H9 (cell line): ENCODE data around the gene TBCEL. TPM values are rescaled to one million over a fixed set of nuclear protein-coding genes. Genes with fewer than 3 reads are reported as not detected.

Source experiments
- DNase-seq: peaks from one replicate; pipeline ENCODE4 v3.0.0-alpha.2; 2017
- H2AFZ ChIP-seq: one replicate; pipeline ENCODE4 v1.6.1; 2013; ENCODE audit warnings: mild to moderate bottlenecking, low read length, control low read depth, moderate library complexity
- H2AK5ac ChIP-seq: 2 replicates; pipeline ENCODE4 v1.6.1; 2013; ENCODE audit warnings: low read length, control low read depth, mixed read lengths; ENCODE audit not compliant: insufficient read length
- H2BK120ac ChIP-seq: one replicate; pipeline ENCODE4 v1.6.1; 2013; ENCODE audit warnings: low read depth, mild to moderate bottlenecking, low read length, control low read depth, inconsistent platforms; ENCODE audit not compliant: poor library complexity, severe bottlenecking
- H2BK12ac ChIP-seq: 2 replicates; pipeline ENCODE4 v1.6.1; 2013; ENCODE audit warnings: low read length, control low read depth, mixed read lengths, low read depth; ENCODE audit not compliant: insufficient read length
- H2BK15ac ChIP-seq: 2 replicates; pipeline ENCODE4 v1.6.1; 2013; ENCODE audit warnings: low read depth, low read length, control low read depth
- H2BK20ac ChIP-seq: one replicate; pipeline ENCODE4 v1.6.1; 2013; ENCODE audit warnings: low read depth, mild to moderate bottlenecking, low read length, control low read depth, inconsistent platforms; ENCODE audit not compliant: poor library complexity, severe bottlenecking
- H2BK5ac ChIP-seq: 2 replicates; pipeline ENCODE4 v1.6.1; 2013; ENCODE audit warnings: low read length, control low read depth, mixed read lengths; ENCODE audit not compliant: insufficient read length
- H3K14ac ChIP-seq: 2 replicates; pipeline ENCODE4 v1.6.1; 2013; ENCODE audit warnings: low read length, control low read depth; ENCODE audit not compliant: insufficient read depth
- H3K18ac ChIP-seq: 2 replicates; pipeline ENCODE4 v1.6.1; 2013; ENCODE audit warnings: low read depth, mild to moderate bottlenecking, mixed read lengths, low read length, control low read depth; ENCODE audit not compliant: insufficient read length
- H3K23ac ChIP-seq: 2 replicates; pipeline ENCODE4 v1.6.1; 2013; ENCODE audit warnings: low read length, control low read depth, mixed read lengths, low read depth; ENCODE audit not compliant: insufficient read length
- H3K23me2 ChIP-seq: 2 replicates; pipeline ENCODE4 v1.6.1; 2013; ENCODE audit warnings: low read depth, mild to moderate bottlenecking, mixed read lengths, low read length, control low read depth; ENCODE audit not compliant: insufficient read length, poor library complexity, severe bottlenecking
- H3K27ac ChIP-seq: 2 replicates; pipeline ENCODE4 v1.5.1; 2013; ENCODE audit warnings: low read length, control low read depth, mixed read lengths, low read depth; ENCODE audit not compliant: insufficient read length
- H3K27me3 ChIP-seq: 2 replicates; pipeline ENCODE4 v1.6.1; 2013; ENCODE audit warnings: low read length, control low read depth, inconsistent platforms; ENCODE audit not compliant: insufficient read depth
- H3K4ac ChIP-seq: 2 replicates; pipeline ENCODE4 v1.6.1; 2013; ENCODE audit warnings: low read depth, mild to moderate bottlenecking, control low read depth, inconsistent platforms, low read length, moderate library complexity
- H3K4me1 ChIP-seq: 2 replicates; pipeline ENCODE4 v1.6.1; 2013; ENCODE audit warnings: low read length, control low read depth, inconsistent platforms; ENCODE audit not compliant: insufficient read depth
- H3K4me2 ChIP-seq: 2 replicates; pipeline ENCODE4 v1.6.1; 2013; ENCODE audit warnings: low read length, control low read depth, mixed read lengths; ENCODE audit not compliant: insufficient read length, insufficient read depth
- H3K56ac ChIP-seq: 2 replicates; pipeline ENCODE4 v1.6.1; 2013; ENCODE audit warnings: low read depth, mild to moderate bottlenecking, mixed read lengths, low read length, control low read depth; ENCODE audit not compliant: insufficient read length
- H3K79me1 ChIP-seq: 2 replicates; pipeline ENCODE4 v1.6.1; 2013; ENCODE audit warnings: low read depth, mild to moderate bottlenecking, moderate library complexity, low read length, control low read depth, inconsistent platforms; ENCODE audit not compliant: insufficient read depth, poor library complexity, severe bottlenecking
- H3K79me2 ChIP-seq: 2 replicates; pipeline ENCODE4 v1.6.1; 2013; ENCODE audit warnings: low read length, control low read depth, inconsistent platforms; ENCODE audit not compliant: insufficient read depth
- H3K9ac ChIP-seq: 2 replicates; pipeline ENCODE4 v1.6.1; 2013; ENCODE audit warnings: low read length, control low read depth, mixed read lengths; ENCODE audit not compliant: insufficient read length; ENCODE audit errors: extremely low read depth
- H3K9me3 ChIP-seq: one replicate; pipeline ENCODE4 v1.6.1; 2013; ENCODE audit warnings: low read depth, low read length, inconsistent platforms; ENCODE audit not compliant: control insufficient read depth
- H3T11ph ChIP-seq: one replicate; pipeline ENCODE4 v1.6.1; 2013; ENCODE audit warnings: mild to moderate bottlenecking, low read length, control low read depth, inconsistent platforms
- H4K20me1 ChIP-seq: one replicate; pipeline ENCODE4 v1.6.1; 2013; ENCODE audit not compliant: control insufficient read depth, insufficient read length, insufficient read depth
- H4K5ac ChIP-seq: 2 replicates; pipeline ENCODE4 v1.6.1; 2013; ENCODE audit warnings: low read depth, mild to moderate bottlenecking, mixed read lengths, low read length, control low read depth; ENCODE audit not compliant: insufficient read length
- H4K8ac ChIP-seq: replicated peaks from 2 replicates; pipeline ENCODE4 v1.6.1; 2013; ENCODE audit warnings: low read length, control low read depth, mixed read lengths, low read depth; ENCODE audit not compliant: insufficient read length
- H4K91ac ChIP-seq: 2 replicates; pipeline ENCODE4 v1.6.1; 2013; ENCODE audit warnings: low read depth, mild to moderate bottlenecking, moderate library complexity, mixed read lengths, low read length, control low read depth; ENCODE audit not compliant: insufficient read length
- H3K27ac Mint-ChIP-seq, 3 experiments: 2 replicates in 2 of 3; 3 replicates in 1 of 3; pipeline ENCODE4 v1.8.0; 2020 to 2021; ENCODE audit warnings: mixed read lengths in 3 of 3, mild to moderate bottlenecking in 1 of 3, moderate library complexity in 1 of 3
- H3K27me3 Mint-ChIP-seq: 2 replicates; pipeline ENCODE4 v1.8.0; 2021; ENCODE audit warnings: low read depth, mild to moderate bottlenecking, moderate library complexity, mixed read lengths
- H3K36me3 Mint-ChIP-seq, 3 experiments: 2 replicates in 2 of 3; 3 replicates in 1 of 3; pipeline ENCODE4 v1.8.0; 2020 to 2021; ENCODE audit warnings: low read depth in 3 of 3, mixed read lengths in 3 of 3; ENCODE audit not compliant: insufficient read depth in 1 of 3
- H3K4me1 Mint-ChIP-seq, 2 experiments: 2 replicates each; pipeline ENCODE4 v1.8.0; 2020; ENCODE audit warnings: mixed read lengths in 2 of 2
- H3K4me3 Mint-ChIP-seq, 2 experiments: 2 replicates in 1 of 2; 3 replicates in 1 of 2; pipeline ENCODE4 v1.8.0; 2020 to 2021; ENCODE audit warnings: mild to moderate bottlenecking in 2 of 2, mixed read lengths in 2 of 2, moderate library complexity in 1 of 2
- H3K9me3 Mint-ChIP-seq, 2 experiments: 2 replicates in 1 of 2; 3 replicates in 1 of 2; pipeline ENCODE4 v1.8.0; 2020; ENCODE audit warnings: mild to moderate bottlenecking in 2 of 2, mixed read lengths in 2 of 2, moderate library complexity in 1 of 2
- WGBS: extraction: QIAGEN DNeasy Blood & Tissue Kit; methylation state at CpG from one replicate; pipeline ENCODE4 v1.1.7; 2013; ENCODE audit warnings: missing lambda C conversion rate, low lambda C conversion rate, mixed read lengths; ENCODE audit not compliant: insufficient read length; ENCODE audit errors: extremely low coverage; 5-methylcytosine and 5-hydroxymethylcytosine counted together
- total RNA-seq: library from RNA; stranded (reverse); gene quantifications from 2 replicates; pipeline ENCODE4 v1.2.1, GENCODE V29; 2021
- TF ChIP-seq, protein P1 (sequence below): fragments of 200-600 bp; sonication (generic); conservative IDR thresholded peaks from 3 replicates; pipeline ENCODE4 v1.8.0; 2021; ENCODE audit warnings: antibody characterized with exemption, mild to moderate bottlenecking

TBCEL gene
- total RNA-seq, 1 experiment from 2014 or later: 17.3 TPM

DNA sequence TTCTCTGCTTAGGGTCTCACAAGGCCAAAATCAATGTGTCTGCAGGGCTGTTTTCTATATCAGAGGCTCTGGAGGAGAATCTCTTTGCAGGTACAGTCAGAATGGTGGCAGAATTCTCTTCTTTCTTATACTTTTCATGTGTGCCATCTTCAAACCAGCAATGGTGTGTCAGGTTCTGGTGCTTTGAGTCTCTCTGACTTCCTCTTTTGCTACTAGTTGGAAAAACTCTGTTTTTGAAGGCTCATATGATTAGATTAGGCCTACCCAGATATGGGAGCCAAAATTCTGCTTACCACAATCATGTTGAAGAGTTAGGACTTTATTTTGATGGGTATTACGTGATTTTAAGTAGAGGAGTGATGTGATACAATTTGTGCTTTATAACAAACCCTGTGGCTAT is 58.3 kb downstream of the TBCEL start:
- no peak for DNase-seq
- H3K4me1 ChIP-seq: no peaks in the 10 kb centered on the region
- no peak overlapping the region for H3K27ac Mint-ChIP-seq
- no peak overlapping the region for H3K27ac ChIP-seq
- no peak overlapping the region for H3K4ac ChIP-seq
- H4K5ac ChIP-seq: no peak overlapping the region
- H2AK5ac ChIP-seq: no peak overlapping the region
- TF ChIP-seq, protein P1, sequence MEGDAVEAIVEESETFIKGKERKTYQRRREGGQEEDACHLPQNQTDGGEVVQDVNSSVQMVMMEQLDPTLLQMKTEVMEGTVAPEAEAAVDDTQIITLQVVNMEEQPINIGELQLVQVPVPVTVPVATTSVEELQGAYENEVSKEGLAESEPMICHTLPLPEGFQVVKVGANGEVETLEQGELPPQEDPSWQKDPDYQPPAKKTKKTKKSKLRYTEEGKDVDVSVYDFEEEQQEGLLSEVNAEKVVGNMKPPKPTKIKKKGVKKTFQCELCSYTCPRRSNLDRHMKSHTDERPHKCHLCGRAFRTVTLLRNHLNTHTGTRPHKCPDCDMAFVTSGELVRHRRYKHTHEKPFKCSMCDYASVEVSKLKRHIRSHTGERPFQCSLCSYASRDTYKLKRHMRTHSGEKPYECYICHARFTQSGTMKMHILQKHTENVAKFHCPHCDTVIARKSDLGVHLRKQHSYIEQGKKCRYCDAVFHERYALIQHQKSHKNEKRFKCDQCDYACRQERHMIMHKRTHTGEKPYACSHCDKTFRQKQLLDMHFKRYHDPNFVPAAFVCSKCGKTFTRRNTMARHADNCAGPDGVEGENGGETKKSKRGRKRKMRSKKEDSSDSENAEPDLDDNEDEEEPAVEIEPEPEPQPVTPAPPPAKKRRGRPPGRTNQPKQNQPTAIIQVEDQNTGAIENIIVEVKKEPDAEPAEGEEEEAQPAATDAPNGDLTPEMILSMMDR: no peak
- H3K4me1 Mint-ChIP-seq: no peaks in the 10 kb centered on the region; a peak in 1 of 4 replicates
- H3K4me2 ChIP-seq: no peak overlapping the region
- no peak overlapping the region for H3K23ac ChIP-seq
- 100% methylated on average over 1 of the region's 1 CpG for WGBS
- no peak overlapping the region for H4K91ac ChIP-seq
- no peaks in the 10 kb centered on the region for H3K23me2 ChIP-seq
- H3K18ac ChIP-seq: no peak overlapping the region
- H3K79me2 ChIP-seq: no peaks in the 10 kb centered on the region
- no peak overlapping the region for H2BK20ac ChIP-seq
- no peak overlapping the region for H4K8ac ChIP-seq
- no peak overlapping the region for H3K56ac ChIP-seq
- H2BK5ac ChIP-seq: no peak overlapping the region
- H3K4me3 Mint-ChIP-seq: no peak overlapping the region
- H3K36me3 Mint-ChIP-seq: peaks cover 2 to 11% (median 9%) of the 10 kb centered on the region in 3 experiments; a peak in 5 of 7 replicates
- H3K9me3 ChIP-seq: no peaks in the 10 kb centered on the region
- no peaks in the 10 kb centered on the region for H4K20me1 ChIP-seq
- no peak overlapping the region for H2AFZ ChIP-seq
- no peaks in the 10 kb centered on the region for H3K27me3 ChIP-seq
- H3K79me1 ChIP-seq: no peaks in the 10 kb centered on the region
- no peak overlapping the region for H3K14ac ChIP-seq
- no peak overlapping the region for H3T11ph ChIP-seq
- no peak overlapping the region for H2BK12ac ChIP-seq
- H3K27me3 Mint-ChIP-seq: no peaks in the 10 kb centered on the region
- no peak overlapping the region for H2BK120ac ChIP-seq
- no peak overlapping the region for H3K9ac ChIP-seq
- H2BK15ac ChIP-seq: no peak overlapping the region
- no peaks in the 10 kb centered on the region for H3K9me3 Mint-ChIP-seq
